Renal cortex interstitium (tissue), 11 donors: ENCODE data around the gene PLEK. TPM values are rescaled to one million over a fixed set of nuclear protein-coding genes. Genes with fewer than 3 reads are reported as not detected.

ENCODE experiments used
- DNase-seq, 11 donors: peaks; one replicate each; pipeline ENCODE4 v3.0.0-alpha.2; 2013; ENCODE audit warnings: low read depth in 9 of 11, low spot score in 4 of 11; ENCODE audit errors: extremely low read depth in 1 of 11
- polyA plus RNA-seq, 3 donors: library from polyadenylated mRNA; unstranded; fragments of 120-200 nt; gene quantifications; one replicate each; pipeline ENCODE4 v1.2.1, GENCODE V29; 2013; ENCODE audit not compliant: insufficient read length in 3 of 3

PLEK gene
- polyA plus RNA-seq, 3 donors = 4.2 to 7.7 (median 6.6) TPM

GRCh38 chr2:68403199-68403644, 38.1 kb downstream of the PLEK start:
- no peak for DNase-seq

GRCh38 chr2:68404164-68404563, 39.1 kb downstream of the PLEK start:
- DNase-seq = no peak

GRCh38 chr2:68404893-68405799, 40.1 kb downstream of the PLEK start:
- DNase-seq = no peak

GRCh38 chr2:68411397-68412126, 46.5 kb downstream of the PLEK start:
- DNase-seq = no peak

- no peak for DNase-seq
Measured at GRCh38 chr2:68412127-68412819, 47.2 kb downstream of the PLEK start.

GRCh38 chr2:68413466-68413865, 48.4 kb downstream of the PLEK start:
- DNase-seq = no peak

- no peak for DNase-seq
Measured at GRCh38 chr2:68414452-68414851, 49.4 kb downstream of the PLEK start.

- DNase-seq = no peak
Measured at GRCh38 chr2:68414876-68415275, 49.8 kb downstream of the PLEK start.

GRCh38 chr2:68415521-68415920, 50.4 kb downstream of the PLEK start:
- no peak for DNase-seq

GRCh38 chr2:68416081-68416675, 51.1 kb downstream of the PLEK start:
- DNase-seq = no peak

- DNase-seq = no peak
Measured at GRCh38 chr2:68417926-68418325, 52.8 kb downstream of the PLEK start.

GRCh38 chr2:68418419-68418818, 53.3 kb downstream of the PLEK start:
- no peak for DNase-seq

GRCh38 chr2:68418855-68419254, 53.8 kb downstream of the PLEK start:
- DNase-seq = no peak

GRCh38 chr2:68420254-68420910, 55.3 kb downstream of the PLEK start:
- DNase-seq = no peak

- DNase-seq = no peak
Measured at GRCh38 chr2:68423966-68424650, 59.0 kb downstream of the PLEK start.

- no peak for DNase-seq
Measured at GRCh38 chr2:68425503-68425902, 60.4 kb downstream of the PLEK start.

- DNase-seq = no peak
Measured at GRCh38 chr2:68426446-68426845, 61.4 kb downstream of the PLEK start.

GRCh38 chr2:68426848-68427579, 61.9 kb downstream of the PLEK start:
- DNase-seq = no peak
